LNCAP (cell line): Measurements from ENCODE around the gene SIRT3.

Source experiments
- TF ChIP-seq, protein P1 (sequence below): fragments of 450-650 bp; IDR thresholded peaks from 2 replicates; pipeline ENCODE4 v1.5.1; 2017; ENCODE audit warnings: mild to moderate bottlenecking

SIRT3 gene

DNA sequence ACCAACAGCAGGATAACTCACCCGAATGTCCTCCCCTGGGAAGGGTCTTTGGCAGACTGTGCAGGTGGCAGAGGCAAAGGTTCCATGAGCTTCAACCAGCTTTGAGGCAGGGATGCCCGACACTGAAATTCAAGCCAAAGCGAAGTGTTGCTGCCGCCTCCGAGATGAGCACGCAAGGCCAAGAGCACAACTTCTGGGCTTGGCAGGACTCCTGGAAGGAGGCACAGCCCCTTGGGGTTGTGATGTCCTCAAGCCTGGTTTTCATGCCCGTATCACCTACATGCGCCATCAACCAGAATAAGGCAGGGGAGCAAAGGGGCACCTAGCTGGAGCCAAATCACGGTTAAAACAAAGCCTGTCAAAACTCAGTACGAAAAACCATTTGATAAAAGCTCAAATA lies 5.7 kb downstream of the SIRT3 start:
- TF ChIP-seq, protein P1, sequence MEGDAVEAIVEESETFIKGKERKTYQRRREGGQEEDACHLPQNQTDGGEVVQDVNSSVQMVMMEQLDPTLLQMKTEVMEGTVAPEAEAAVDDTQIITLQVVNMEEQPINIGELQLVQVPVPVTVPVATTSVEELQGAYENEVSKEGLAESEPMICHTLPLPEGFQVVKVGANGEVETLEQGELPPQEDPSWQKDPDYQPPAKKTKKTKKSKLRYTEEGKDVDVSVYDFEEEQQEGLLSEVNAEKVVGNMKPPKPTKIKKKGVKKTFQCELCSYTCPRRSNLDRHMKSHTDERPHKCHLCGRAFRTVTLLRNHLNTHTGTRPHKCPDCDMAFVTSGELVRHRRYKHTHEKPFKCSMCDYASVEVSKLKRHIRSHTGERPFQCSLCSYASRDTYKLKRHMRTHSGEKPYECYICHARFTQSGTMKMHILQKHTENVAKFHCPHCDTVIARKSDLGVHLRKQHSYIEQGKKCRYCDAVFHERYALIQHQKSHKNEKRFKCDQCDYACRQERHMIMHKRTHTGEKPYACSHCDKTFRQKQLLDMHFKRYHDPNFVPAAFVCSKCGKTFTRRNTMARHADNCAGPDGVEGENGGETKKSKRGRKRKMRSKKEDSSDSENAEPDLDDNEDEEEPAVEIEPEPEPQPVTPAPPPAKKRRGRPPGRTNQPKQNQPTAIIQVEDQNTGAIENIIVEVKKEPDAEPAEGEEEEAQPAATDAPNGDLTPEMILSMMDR, result no peak

DNA sequence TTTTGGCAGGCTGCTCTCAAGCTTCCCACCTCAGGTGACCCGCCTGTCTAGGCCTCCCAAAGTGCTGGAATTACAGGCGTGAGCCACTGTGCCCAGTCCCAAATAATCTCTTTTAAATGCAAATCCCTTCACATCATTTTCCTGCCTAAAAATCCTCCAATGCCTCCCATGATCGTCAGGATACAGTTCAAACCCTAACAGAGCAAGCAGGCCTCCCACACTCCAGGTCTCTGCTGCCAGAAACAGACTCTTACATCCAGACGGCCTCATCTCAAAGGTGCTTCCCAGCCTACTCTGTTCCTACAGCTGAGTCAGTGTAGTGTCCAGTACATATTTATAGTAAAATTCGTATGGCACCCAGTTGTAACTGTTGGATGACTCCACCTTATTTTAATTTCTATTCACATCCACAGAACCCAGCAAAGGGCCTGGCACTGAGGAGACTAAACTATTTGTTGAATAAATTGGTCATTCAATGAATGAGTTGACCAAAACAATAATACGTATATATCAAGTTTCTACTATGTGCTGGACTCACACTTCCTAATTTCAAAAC lies 8.2 kb downstream of the SIRT3 start:
- TF ChIP-seq, protein P1, result no peak

DNA sequence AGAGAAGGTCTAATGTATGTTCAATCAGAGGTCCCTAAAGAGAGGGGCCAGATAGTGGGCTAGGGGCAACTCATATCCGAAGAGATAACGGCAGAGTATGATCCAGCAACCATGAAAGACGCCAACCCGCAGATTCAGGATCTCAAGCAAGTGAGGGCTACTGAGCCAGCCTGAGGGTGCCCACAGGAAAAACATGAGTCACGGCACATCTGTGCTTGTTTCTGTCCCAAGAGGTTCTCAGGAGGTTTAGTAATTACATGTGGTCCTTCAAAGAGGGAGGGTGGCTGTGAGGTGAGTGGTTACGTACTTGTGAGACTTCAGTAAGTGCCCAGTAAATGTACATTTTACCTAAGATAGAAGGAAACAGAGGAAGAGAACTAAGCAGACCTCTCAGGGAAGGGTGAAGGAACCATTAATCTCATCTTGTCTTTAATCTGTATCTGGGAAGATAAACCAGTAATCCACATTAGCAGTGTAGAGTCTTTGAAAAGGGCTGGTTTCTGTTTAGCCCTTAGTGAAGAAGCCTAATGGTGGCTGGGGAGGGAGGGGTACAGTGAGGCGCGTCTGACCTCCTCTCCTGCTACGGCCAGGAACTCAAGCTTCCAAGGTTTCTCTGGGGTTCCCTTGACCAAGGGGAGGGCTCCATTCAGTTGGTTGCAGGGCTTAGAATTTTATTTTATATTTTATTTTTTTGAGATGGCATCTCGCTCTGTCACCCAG lies 10.2 kb downstream of the SIRT3 start:
- TF ChIP-seq, protein P1, result no peak

DNA sequence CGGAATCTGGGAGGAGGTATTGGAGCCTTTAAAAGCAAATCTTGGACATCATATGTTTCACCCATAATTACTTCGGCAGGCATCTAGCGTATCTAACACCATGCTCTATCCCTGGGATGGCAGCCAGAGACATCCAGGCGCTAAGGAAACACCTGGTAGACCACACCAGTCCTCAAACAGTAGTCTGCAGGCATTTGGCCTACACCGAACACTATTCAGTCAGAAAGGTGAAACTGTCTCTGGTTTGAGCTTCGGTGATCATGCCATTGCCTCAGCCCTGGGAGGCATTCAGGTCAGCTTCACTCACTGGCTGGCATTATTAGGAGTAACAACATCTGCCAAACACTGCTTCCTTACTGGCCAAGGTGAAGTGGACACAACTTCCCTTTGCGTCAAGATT lies 11.7 kb downstream of the SIRT3 start:
- TF ChIP-seq, protein P1, result no peak

DNA sequence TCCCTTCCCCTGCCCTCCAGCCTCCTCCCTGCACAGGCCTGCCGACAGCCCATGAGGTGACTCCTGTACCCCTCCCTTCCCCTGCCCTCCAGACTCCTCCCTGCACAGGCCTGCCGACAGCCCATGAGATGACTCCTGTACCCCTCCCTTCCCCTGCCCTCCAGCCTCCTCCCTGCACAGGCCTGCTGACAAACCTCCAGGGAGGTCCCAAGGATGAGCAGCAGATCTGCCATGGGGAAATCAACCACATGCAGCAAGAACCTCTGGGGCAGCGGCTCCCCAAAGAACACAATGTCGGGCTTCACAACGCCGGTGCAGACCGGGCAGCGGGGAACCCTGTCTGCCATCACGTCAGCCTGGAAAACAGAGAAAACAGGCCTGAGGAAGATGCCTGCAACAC lies 12.3 kb downstream of the SIRT3 start:
- TF ChIP-seq, protein P1, result no peak

DNA sequence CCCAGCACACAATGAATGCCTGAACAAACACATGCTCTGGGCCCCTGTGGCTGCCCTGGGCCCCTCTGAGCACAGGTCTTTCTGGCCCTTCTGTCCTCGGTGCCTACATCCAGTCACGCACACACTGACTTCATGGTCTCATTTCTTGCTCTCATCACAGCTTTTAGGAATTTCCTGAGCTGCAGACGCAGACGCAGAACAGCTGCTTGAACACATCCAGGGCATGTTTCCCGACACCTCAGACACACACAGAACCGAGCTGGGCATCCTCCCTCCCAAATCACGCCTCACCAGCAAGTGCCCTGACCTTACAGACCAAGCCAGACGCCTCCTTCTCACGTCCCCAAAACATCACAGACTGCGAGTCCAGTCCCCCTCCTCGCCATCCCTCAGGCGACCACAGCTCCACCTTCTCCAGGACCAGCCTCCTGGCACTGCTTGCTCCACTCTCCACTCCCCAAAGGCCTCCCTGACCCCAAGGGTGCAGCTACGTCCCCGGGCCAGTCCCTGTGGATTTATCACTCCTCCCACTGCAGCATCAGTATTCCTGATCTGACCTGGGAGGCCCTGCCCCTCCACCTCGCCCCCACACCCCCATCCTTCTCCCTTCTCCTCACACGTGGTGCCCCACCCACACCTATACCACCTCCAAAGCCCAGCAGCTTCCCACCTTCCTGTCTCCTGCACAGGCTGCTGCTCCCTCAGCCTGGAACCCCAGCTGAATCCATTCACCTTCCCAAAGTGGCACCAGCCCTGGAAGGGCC lies 12.9 kb downstream of the SIRT3 start:
- TF ChIP-seq, protein P1, result no peak

DNA sequence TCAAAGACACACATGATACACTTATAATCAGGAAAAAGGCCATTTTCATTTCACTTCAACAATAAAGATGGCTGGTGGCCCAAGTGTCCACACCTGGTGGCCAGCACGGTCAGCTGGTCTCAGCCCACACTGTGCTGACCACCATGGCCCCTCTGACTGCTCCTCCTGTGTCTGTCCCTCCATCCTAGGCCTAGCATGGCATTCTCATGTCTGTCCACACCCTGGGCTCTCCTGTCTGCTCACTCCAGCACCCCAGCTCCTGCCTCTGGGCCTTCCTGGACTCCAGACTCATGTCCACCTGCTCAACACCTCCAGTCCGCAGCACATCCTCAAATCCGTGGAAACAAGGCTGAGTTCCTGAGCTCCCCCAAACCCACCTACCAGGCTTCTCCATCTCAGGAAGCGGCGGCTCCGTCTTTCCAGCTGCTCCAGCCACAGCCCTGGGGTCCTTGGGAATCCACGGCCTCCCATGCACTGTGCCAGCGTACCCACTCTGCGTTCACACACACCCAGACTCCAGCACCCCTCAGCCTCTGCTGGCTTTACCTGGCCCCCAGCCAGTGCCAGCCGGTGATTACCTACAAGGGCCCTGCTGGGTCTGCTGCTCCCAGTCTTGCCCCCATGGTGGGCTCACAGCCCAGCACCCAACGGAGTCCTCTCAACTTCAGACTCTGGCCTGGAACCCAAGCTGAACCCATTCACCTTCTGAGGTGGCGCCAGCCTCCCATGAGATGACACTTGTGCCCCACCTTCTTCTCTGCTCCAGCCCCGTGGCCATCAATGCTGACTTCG lies 13.9 kb downstream of the SIRT3 start:
- TF ChIP-seq, protein P1, result no peak
